ENCODE data around the gene RAP1A.

RAP1A gene

DNA sequence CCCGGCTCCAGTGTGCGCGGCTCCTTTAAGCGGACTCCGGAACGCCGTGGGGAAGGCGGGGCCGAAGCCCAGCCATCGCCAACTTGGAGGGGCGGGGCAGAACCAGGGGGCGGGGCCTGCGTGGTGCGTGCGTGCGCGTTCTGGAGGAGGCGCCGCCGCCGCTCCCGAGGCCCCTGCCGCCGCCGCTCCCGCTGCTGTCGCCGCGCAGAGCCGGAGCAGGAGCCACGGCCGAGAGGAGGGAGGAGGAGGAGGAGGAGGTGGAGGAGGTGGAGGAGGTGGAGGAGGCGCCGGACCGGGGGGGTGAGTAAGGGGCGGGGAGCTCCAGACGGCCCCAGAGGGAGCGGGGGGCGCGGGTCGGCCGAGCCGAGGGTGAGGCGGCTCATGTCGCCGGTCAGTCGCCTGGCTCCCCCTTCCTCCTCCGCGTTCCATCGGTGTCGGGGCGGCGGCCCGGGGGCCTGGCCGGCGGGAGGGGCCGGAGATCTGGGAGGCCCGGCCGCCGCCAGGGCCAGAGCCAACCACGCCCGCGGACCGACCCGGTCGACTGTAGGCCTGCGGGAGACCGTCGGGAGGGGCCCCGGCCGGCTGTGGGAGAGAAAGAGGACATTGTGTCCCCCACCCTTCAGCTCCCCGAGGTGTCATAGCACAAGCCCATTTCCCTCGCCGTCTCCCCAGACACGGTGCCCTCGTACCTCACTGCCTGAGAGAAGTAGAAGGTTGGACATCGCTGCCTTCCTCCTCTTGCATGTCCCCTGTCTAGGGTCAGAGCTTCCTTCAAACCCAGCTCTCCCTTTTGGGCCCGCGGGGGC, at the start of gene RAP1A:
Gene RAP1A (plus strand): TSS at position 155 of the 806 bp plus-strand sequence. CDS start 71,572 bp downstream, outside the sequence.
- peak; percentile 99 for DNase-seq (ENCODE audit: low spot score)

DNA sequence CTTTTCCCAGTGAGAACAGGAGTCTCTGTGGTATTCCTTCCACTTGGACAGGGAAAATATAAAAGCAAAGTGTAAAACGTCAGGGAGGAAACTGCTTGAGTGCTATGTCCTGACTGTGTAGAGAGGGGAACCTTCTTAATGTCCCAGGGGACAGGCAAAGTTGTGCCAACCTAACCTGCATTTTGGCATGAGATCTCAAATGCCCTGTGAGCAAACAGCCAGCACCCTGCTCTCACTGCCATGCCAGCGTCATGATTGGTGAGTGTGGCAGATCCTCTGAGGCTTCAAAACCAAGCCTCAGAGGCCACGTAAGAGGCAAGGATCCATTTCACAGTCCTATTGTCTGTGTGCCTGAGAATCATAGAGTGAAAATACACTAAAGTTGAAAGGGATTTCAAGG, 49.7 kb upstream of the RAP1A start:
- no peak for DNase-seq (ENCODE audit: low spot score)

DNA sequence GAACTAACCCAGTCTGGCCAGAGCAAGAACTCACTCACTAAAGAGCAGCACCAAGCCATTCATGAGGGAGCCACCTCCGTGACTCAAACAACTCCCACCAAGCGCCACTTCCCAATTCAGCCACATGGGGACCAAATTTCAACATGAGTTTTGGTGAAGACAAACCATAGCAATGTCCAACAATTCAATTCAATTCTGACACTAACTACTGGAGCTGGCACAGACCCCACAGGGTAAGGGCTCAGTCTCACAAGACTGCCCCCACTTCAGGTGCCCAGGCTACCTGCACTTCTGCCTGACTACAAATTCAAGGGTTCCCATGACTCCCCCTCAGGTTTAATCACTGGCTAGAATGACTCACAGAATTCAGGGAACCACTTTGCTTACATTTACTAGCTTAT, 48.8 kb upstream of the RAP1A start:
- no peak for DNase-seq (ENCODE audit: low spot score)

DNA sequence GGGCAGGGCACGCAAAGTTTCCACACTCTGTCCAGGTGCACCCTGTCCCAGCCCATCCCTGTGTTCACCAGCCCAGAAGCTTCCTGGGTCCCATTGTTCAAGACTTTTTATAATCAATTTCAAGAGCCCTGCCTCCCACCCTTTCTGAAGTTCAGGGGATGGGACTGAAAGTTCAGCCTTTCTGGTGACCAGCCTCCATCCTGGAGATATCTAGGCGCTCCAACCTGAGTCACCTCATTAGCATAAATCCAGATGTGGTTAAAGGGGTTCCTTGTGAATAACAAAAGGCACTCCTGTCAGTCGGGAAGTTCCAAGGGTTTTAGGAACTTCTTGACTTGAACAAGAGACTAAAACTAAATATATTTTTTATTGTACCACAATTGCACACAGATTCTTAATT, 48.4 kb upstream of the RAP1A start:
- no peak for DNase-seq (ENCODE audit: low spot score)

DNA sequence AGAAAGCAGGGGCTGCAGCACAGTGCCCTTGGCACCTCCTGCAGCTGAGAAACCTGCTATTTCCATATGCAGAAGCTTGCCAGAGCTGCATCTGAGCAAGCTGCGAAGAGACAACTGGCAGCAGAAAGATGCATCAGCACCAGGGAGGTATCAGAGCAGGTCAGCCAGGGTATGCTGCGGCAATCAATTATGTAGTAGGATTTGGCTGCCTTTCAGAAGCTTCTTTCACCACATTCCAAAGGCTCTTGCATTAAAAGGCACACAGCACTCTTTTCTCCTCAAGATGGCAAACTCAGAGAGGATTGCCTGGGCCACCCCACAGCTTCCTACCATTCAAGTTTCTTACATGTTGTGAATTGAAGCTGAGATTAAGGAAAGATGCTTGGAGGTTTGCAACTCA, 47.6 kb upstream of the RAP1A start:
- peak; percentile 74 for DNase-seq (ENCODE audit: low spot score)

DNA sequence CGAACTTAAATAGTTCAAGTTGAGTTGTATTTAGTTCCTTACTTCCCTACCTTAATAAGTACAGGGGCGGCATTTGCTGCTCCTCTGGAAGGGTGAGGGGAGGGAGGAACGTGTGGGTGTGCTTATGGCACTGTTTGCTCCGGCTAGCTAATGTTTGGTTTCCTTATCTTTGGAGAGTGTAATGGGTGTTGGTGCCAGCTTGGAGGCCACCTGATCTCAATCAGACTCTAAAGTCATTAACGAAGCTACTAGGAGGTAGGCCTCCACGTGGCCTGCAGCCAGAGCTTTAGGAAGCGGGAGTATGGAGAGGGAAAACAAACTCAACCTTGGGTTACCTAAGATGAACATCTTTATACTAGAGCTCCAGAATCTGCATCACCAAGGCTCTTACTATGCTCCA, 43.0 kb upstream of the RAP1A start:
- no peak for DNase-seq (ENCODE audit: low spot score)

DNA sequence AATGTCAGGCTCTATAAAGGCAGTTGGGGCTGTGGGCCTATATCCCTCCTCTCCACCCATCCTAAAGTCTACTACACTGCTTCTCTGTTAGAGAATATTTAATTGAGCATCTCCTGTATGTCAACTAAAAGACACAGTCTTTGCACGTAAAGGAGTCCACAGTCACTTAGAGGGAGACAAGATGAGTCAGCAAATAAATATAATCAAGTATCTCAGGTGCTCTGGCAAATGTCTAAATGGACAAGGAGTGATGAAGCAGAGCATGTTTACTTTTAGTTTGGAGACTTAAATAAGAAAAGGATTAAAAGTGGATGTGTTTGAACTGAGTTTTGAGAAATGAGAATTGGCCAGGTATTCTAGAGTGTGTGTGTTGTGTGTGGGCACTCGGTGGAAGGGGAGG, 41.8 kb upstream of the RAP1A start:
- no peak for DNase-seq (ENCODE audit: low spot score)

DNA sequence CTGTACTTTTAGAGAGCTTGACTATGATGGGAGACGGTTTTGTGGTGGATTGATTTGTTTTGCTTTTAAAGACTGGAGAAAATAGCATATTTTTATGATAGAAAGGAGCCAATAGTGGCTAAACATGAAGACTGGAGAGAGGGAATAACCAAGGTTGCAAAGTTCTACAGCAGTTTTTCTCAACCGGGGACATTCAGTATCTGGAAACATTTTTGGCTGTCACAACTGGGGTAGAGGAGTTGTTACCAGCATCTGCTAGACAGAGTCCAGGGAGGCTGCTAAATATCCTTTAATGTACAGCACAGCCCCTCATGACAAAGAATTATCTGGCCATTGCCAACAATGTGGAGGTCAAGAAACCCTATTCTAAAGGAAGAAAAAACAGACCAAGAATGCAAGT, 38.4 kb upstream of the RAP1A start:
- no peak for DNase-seq (ENCODE audit: low spot score)

DNA sequence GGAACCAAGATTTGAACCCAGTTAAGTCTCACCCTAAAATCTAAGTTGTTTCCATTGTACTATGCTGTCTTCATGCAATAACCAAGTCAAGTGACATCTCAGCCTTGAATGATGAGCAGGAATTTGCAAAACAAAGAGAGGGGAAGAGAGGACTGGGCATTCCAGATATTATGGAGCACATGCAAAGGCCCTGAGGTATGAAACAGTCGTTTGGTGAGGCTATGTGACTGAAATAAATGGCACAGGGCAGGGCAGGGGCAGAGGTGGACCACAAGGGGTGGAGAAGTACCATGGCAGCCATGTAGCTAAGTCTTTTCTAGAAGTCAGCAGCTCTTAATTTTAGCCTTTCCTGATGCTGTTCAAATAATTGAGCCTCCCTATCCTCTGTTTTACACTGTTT, 37.6 kb upstream of the RAP1A start:
- DNase-seq (ENCODE audit: low spot score) = no peak

DNA sequence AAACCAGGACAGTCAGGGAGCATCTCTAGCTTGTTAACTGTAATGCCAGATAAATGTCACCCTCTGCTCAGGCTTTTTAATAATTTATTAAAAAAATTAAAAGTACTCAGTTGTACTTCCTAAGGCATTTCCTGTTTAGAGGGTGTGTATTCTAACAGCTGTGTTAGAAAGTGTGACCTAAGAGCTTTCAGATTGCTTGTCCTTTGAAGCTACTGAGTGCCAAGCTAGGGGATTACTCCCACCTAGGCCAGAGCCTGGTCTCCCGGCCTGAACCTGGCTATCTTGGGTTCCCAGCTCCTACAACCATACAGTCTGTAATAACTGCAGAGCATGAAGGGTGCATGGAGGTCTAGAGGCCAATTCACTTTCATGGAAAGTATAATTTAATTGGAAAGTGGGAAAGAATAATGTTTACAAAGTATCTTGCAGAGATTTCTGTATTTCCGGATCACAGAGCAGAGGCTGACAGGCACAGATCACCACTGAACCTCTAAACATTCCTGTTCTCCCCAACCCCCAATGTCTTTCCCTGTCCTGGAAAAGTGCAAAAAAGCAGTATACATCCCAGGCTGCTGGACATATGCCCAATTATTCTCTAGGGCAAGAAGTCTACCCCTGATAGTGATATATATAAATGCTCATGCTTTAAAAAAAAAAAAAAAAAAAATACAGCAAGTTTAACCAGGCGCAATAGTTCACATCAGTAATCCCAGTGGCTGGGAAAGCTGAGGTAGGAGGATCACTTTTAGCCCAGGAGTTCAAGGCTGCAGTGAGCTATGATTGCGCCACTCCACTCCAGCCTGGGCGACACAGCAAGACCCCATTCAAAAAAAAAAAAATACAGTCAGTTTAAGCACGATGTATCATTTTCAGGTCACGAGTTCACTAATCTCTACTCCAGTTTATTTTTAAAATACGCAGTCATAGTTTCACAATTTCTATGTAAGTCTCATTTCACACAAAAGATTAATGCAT, 36.7 kb upstream of the RAP1A start:
- DNase-seq (ENCODE audit: low spot score) = no peak

DNA sequence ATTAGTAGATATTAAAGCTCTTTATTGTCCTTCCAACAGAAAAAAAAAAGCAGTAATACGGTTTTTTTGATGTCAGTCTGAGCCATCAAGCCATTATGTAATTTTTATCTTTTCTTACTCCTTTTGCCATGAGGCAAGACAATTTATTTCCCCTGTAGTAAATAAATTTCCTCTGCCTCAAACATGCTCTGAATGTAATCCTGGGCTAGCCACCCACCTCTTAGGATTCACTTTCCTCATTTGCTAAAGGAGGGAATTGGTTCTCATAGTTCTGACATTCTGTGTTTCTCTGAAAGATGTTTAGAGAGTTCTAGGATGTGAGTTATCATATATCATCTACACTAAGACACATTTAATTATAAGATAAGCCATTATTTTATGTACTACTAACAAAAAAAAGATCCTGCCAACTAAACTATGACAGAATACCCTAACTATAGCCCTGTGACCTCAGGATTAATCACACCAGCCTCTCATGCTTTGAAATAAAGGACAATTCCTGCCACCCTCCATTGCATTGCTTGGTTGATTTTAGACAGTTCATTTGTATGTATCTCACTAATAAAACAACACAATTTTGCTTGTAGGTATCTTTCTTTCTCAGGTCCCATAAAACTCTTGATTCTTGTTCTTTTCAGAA, 34.0 kb upstream of the RAP1A start:
- no peak for DNase-seq (ENCODE audit: low spot score)

DNA sequence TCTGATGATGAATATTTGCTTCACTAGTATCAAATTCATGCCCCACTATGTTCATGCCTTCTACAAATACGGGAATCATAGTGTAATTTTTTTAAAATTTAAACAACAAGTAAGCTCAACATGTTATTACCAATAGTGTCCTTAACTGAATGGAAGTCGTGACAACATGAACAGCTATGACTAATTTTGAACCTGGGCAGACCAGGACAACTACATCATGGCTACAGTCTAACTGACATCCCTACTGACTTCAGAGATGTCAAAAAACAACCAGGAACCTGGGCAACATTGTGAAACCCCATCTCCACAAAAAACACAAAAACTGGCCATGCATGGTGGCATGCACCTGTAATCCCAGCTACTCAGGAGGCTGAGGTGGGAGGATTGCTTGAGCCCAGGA, 33.5 kb upstream of the RAP1A start:
- no peak for DNase-seq (ENCODE audit: low spot score)

DNA sequence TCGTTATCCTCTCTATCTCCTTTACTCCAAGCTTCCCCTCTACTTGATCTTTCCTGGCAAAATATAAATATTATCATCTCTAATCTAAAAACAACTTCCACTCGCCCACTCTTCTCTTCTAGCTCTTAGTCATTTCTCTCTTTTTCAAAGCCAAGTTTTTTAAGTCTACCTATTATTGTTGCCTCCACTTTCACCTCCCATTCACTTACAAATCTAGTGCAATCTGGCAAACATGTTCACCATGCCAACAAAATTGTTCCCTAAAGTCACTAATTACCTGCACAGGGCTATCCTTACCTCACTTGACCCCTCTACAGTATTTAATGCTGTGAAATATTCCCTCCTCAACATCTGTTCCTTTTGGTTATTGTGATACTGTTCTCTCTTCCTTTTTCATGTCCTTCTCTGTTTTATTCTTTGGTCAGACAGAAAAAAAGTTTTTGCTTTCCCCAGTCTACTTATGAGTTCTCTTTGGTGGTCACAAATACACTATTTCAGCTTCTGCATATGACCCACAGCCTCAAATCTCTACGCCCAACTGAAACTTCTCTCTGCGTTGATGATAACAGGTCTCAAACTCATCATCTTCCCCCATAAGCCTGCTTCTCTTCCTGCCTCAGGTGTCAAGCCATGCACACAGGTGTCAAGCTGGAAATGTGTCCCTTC, 31.9 kb upstream of the RAP1A start:
- DNase-seq (ENCODE audit: low spot score) = no peak

DNA sequence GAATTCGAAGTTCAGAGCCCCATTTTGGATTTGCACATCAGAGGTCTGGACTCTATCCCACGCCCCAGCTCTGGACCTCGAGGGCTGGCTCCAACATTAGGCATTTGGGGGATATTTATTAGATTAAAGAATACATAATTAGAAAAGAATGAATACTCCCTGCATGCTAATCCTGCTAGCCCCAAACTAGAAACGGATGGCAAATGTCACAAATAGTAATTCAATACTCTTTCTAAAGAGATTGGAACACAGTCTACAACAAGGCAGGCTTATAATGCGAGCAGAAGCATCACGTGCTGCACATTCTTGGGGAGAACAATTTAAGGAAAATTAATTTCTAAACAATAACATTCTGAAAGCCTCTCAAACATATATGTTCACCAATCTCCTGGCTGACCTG, 27.7 kb upstream of the RAP1A start:
- no peak for DNase-seq (ENCODE audit: low spot score)

DNA sequence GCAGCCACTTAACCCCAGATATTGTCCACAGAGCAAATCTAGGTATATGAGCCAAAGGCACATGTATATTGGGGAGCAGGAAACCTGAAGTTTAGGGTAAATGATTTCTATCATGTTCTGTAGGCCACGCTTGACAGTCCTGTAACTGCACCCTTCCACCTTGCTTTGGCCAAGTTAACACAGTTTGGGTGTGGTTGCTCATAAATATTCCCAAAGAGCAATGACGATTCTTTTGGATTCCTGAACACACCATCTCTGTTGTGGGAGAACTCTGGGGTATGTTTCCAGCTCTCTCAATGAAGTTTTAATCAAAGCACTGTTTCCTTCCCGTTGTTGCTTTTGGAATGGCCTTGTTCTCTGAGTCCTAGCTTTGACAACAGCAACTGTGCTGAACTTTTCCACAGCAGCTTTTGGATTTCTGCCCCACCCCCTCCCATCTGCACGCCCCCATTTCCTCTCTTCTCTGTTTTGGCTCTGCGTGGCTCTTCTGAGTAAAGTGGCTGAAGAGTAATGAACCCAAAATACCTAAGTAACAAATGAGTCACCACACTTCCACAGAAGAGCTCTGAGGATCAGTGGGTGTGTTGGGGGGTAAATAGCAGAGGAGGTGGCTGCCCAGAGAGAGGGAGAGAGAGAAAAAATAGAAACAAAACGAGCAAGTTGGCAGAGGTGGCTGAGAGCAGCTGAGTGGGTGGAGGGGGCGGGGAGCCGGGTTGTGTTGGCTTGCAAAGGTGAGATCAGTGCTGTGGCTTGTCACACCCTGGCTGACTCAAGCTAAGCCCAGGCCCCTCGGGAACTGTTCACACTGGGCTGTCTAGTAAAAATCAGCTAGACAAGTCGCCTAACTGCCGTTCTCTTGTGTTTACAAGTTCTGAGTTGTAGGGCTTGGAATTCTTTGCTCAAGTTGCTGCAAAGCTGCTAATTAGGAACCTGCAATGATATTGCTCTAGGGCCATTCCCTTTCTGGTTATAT, 26.9 kb upstream of the RAP1A start:
- peak; percentile 83 for DNase-seq (ENCODE audit: low spot score)

DNA sequence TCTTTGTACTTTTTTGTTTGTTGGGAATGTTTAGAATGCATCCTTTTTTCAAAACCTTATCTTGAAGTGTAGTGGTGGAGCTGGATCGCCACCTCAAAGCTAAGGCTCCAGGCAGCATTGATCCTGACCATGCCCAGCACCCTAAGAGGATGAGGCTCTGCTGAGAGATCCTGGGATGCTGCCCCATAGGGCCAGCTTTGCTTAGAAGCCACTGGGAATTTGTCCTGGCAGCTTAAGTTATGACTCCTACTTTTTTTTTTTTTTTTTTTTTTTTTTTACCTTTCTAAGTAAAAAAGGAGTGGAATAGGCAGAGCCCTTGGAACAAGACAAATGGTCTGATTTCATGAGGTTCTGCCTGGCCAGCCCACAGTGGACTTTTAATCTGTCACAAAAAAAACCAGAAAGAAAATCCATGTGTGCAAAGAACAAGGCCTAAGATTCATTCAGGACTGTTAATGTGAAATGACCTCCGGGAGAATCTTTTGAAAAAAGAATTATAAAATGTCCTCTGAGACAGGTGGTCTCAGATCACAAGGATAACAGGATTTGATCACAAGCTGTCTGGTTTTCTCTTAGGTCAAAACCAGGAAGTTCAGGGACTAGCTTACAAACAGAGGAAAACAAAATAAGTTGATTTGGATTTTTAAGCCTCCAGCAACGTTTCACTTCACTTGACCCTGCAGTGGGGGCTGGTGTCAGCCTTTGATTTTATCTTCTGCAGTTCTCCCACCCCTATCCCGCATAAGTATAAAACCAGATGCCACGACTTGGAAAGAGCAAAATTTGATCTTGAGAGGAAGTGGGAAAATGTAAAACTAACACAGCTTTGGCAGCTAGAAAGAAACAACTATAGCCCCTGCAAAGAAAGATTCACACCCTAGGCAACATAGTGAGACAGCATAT, 25.9 kb upstream of the RAP1A start:
- DNase-seq (ENCODE audit: low spot score) = peak; percentile 24

DNA sequence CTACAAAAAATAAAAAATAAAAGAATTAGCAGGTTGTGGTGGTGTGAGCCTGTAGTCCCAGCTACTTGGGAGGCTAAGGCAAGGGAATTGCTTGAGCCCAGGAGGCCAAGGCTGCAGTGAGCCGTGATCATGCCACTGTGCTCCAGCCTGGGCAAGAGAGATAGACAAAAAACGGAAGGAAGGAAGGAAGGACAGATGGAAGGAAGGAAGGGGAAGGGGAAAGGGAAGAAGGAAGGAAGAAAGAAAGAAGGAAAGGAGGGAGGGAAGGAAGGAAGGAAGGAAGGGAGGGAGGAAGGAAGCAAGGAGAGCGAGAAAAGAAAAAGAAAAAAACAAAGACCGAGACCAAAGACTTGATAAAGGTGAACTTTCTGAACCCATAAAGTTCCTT, 25.3 kb upstream of the RAP1A start:
- DNase-seq (ENCODE audit: low spot score) = no peak

DNA sequence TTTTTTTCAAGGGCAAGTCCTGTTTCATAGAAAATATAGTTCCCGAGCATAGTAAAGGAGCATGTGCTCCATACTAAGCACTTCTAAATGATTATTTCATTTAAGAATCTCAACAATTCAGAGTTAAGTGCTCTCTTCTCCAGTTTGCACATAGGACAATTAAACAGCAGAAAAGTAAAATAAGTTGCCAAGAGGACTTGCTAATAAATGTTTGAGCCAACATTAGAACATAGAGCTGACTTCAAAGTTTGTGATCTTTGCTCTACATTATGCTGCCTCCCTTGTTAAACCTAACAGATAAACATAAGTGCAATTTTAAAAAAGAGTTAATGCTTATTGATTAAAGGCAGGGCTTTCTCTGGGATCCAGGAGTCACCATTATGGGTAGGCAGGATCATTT, 23.8 kb upstream of the RAP1A start:
- no peak for DNase-seq (ENCODE audit: low spot score)

DNA sequence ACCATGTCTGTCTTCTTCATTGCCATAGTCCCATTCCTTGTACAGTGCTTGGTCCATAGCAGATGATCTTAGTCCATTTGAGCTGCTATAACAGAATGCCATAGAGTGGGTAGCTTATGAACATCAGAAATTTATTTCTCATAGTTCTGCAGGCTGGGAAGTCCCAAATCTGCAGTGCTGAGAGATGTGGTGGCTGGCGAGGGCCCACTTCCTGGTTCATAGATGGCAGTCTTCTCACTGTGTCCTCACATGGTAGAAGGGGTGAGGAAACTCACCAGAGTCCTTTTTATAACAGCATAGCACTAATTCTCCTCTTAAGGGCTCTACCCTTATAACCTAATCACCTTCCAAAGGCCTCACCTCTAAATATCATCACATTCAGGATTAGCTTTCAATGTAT, 23.1 kb upstream of the RAP1A start:
- no peak for DNase-seq (ENCODE audit: low spot score)

DNA sequence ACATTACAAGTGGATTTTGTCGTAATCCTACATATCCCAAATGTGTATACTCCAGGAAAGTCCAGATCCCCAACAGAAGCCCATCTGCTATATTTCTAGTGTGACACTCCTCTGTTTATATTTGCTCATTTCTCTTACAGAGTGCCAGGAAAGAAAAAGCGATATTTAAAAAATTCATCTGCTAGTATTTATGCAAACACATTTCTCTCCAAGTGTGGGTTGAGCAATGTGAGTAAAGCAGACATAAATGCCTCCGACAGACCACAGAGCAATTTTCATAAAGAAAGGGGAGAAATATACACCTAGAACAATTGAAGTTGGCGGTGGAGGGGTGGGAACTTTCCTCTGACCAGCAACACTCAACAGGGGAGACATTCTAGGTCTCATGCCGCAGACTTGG, 22.2 kb upstream of the RAP1A start:
- DNase-seq (ENCODE audit: low spot score) = peak; percentile 27
